Bone marrow (tissue), 2 donors: ENCODE data around the gene SUGP2.

Experiments used
- DNase-seq, 2 donors: peaks; one replicate each; lab custom pipeline; 2025; lab: John Stamatoyannopoulos, UW

The SUGP2 gene

DNA sequence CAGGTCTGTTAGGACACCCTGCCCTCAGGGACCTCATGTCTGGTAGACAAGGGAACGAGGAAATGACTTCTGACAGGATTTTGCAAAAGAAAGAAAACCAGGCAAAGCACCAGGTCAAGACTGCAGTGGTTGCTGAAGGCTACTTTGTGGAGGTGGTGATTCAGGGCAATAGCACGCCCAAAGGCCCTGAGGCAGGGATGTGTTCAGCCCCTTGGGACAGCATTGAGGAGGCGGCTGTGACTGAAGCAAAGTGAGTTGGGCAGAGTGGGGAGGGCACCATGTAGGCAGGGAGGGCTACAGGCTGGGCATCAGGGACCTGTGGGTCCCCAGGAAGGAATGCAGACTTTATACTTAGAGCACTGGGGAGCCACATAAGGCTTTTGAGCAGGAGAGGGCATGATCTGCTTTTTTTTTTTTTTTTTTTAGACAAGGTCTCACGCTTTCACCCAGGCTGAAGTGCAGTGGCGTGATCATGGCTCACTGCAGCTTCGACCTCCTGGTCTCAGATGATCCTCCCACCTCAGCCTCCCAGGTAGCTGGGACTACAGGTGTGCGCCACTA, 81.5 kb downstream of the SUGP2 start:
- no peak for DNase-seq

DNA sequence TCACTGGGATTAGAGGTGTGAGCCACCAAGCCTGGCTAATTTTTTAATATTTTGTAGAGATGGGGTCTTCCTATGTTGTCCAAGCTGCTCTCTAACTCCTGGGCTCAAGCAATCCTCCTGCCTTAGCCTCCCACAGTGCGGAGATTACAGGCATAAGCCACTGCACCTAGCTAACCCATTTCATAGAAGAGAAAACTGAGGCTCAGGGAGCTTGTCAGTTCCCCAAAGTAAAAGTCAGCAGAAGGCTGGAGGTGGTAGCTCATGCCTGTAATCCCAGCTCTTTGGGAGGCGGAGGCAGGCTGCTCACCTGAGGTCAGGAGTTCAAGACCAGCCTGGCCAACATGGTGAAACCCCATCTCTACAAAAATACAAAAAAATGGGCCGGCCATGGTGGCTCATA, 83.5 kb downstream of the SUGP2 start:
- no peak for DNase-seq

DNA sequence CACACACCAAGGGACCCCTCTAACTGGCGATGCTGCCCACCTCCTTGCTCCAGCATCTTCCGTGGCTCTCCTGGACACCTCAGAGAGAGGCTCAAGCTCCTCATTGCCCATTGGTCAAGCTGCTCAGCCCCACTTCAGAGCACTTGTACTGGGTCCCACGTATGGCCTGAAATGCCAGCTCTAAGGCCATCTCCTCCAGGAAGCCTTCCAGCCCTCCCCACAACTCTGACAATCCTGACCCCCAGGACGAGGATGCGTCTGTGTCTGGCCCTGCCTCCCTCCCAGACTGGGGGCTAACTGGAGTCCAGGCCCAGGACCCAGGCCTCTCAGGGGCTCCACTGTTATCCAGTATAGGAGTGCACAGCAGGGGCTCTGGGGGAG, 84.4 kb downstream of the SUGP2 start:
- no peak for DNase-seq

DNA sequence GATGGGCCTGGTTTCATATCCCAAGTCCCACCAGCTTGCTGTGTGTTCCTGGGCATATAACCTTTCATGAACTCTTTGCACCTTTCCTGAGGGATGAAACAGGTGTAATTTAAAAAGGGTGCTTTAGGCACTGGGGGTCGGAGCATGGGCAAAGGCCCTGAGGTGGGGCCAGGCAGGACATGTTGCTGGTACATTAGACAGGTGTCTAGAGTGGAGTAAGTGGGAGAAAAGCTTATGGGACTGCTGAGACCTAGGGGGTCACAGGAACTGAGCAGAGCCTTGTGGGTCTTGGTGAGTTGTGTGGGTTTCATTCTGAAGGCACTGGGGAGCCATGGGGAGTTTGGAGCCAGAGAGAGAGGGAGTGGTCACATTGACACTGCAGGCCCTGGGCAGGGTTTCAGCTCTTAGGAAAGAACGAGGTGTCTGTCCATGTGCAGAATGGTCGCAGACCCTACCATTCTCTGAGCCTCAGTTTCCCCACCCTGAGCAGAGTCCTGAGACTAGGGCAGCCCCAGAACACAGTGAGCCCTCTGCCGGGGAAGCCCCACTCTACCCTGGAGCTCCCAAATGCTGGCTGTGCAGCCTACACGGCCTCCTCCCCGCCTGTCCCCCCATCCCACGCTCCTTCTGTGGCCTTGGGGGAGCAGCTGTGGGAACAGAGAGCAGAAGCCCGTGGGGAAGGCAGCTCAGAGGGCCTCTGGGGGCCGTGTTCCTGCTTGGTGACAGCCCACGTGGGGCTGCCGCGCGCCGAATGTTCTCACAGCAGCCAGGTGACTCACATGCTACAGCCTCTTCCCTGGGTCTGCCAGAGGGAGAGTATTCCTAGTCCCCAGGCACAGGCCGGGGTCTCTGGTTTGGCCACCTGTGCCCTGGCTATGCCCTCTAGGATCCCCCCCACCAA, 85.0 kb downstream of the SUGP2 start:
- no peak for DNase-seq

DNA sequence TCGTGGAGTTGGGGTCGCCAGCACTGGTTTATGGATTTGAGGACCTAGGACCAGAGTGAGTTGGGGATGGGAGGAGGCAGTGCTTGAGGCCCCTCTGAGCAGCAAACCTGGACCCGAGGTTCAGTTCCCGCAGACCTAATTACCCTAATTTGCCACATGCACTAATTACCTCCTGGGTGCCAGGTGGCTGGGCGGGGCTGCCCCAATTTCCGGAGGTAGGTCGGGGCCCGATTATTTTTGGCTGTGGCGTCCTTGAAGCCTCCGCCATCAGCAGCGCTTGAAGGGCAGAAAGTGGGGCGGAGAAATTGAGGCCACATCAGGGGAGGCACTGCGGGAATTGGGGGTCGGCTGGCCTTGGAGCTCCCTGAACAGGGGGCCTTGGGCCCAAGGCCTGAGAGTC, 86.4 kb downstream of the SUGP2 start:
- DNase-seq = no peak

DNA sequence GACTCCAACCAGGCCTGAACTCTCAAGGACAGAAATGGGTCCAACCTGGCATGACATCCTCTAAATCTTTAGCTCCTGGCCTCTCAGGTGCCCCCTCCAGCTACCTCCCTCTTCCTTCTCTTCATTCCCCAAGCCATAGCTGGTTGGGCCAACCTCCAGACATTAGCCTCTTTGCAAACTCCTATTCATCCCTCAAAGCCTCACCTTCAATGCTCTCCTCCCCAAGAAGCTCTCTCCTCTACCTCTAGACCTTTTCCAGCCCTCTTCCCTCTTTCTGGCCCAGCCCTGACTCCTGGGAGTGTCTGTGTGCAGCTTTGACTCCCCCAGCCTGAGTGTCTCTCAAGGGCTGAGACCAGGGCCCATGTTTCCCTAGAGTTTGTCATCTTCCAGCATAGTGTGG, 87.0 kb downstream of the SUGP2 start:
- DNase-seq = no peak

DNA sequence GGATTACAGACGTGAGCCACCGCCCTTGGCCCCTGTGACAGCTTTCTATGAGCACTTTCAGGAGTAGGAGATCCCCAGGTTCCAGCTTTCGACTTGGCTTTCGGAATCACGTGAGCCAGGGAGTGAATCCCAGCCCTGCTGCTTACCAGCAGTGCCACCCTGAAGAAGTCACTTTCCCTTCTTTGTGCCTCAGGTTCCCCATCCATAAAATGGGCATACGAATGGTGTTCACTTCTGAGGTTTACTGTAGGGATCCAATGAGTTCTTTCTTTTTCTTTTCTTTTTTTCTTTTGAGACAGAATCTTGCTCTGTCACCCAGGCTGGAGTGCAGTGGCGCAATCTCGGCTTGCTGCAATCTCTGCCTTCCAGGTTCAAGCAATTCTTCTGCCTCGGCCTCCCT, 88.0 kb downstream of the SUGP2 start:
- no peak for DNase-seq

DNA sequence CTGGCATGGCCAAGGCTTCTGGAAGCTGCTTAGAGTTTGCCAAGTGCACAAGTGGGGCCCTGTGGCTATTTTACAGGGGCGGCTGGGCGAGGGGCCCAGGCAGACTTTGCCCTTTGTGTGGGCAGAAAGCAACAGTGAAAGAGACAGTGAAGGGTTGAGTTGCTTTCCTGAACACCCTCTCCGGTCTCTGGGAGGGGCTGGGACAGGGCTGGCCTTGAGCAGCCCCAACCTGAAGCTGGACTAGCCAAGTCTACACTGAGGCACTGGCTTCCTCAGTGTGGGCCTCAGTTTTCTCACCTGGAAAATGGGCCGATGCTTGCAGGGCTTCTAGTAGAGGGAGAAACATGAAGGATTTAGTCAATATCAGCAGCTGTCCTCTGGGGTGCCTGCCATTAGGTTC, 89.9 kb downstream of the SUGP2 start:
- DNase-seq = no peak

DNA sequence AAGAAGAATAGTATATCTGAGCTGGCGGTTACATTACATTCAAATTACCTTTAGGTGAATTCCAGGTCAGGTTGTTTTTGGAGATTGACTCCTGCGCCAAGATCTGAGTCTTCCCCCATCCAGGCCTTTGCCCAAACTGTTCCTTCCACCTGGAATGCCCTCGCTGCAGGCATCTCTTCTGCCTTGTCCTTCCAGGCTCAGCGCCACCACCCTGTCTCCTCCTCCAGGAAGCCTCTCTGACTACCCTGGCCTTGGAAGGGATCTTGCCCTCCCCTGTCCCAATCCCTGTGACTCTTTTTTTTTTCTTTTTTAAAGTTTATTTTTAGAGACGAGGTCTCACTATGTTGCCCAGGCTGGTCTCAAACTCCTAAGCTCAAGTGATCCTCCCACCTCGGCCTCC, 90.6 kb downstream of the SUGP2 start:
- DNase-seq = no peak

DNA sequence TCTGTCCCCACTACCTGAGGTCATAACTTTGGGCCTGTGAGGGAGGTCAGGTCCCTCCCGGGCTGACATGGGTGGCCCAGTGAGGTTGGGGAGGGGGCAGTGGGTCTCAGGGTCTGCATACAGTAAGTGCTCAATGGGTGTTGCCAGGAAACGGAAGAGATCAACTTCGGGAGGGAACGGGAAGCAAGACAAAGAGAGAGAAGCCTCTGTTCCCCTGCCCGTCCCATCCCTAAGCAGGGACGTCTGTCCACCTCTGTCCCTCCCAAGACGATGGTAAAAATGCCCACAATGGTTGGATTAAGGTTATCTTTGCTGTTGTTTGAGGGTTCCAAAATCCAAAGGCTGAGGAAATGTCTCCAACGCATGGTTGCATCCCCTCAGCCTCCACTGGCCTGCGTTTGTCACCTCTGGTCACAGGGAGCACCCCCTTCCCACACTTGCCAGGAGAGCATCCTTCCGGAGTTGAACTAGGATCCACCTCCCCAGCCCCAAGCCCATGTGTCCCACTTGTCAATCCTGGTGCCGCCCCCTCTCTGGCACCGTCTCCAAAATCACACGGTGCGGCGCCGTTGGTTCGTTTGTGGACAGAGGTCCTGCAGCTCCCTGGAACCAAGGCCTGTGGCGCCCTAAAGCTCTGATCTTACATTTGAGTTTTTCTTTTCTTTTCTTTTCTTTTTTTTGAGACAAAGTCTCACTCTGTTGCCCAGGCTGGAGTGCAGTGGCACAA, 91.5 kb downstream of the SUGP2 start:
- no peak for DNase-seq
